Measurements from ENCODE around the gene JADE2.
A peak's percentile ranks its signal among the peaks of the same experiment; 100 is the strongest.
"Not testable (repeated sequence)": the region's sequence is repeated elsewhere in the genome, so short reads cannot be mapped to it uniquely, and the experiment has no call there.

JADE2 gene

DNA sequence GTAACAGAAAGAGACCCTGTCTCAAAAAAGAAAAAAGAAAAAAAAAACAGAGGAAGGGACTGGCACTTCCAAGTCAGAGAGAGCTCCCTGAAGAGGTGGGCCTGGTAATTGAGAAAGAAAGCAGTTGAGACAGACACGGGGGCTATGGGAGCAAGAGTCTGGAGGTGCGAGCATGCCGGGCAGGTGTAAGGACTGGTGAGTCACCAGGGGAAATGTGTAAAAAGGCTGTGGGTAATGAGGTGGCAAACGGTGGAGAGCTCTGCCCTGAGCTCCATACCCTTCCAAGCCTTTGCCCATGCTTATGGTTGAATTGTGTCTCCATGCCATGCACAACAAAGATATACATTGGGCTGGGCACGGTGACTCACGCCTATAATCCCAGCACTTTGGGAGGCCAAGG, 18.0 kb upstream of the JADE2 start:
- no peak for DNase-seq (ENCODE audit: low read depth in 2 of 2)

GRCh38 chr5:134508521-134509195, 16.8 kb upstream of the JADE2 start:
- DNase-seq (ENCODE audit: low read depth in 2 of 2) = no peak

- DNase-seq (ENCODE audit: low read depth in 2 of 2) = no peak
Measured at GRCh38 chr5:134509308-134510040, 16.0 kb upstream of the JADE2 start.

DNA sequence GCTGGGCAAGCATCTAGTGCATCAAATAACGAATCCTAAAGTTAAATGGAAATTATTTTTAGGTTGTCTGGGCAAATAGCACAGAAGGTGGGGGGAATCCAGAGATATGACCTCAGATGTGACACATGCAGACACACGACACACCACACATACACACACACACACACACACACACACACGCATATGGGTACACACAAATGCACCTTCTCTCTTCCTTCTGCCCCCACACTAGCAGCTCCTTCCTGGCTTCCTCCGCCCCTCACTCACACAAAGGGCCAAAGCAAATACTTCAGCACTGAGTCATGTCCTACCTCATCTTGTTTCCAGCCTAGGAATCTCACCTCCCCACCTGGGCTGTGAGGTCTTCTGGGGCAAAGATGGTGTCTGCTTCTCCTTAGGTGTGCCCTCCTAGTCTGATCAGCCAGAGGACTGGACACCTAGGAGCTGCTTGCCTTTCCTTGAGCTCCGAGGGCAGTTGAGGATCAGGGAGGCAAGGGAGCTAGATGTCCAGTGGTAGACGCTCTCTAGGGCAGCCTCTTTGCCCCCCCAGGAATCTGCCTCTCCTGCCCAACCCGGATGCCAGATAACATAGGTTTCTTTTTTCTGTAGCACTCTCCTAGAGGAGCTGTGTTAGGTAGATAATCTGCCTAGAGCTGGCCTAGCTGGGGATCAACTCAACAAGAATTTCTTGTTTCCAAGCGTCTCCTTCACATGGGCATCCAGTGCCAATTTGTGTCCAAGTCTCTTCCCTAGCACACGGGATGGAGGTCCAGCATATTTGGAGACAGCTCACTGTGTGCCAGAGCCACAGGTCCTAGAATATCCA, 14.3 kb upstream of the JADE2 start:
- no peak for DNase-seq (ENCODE audit: low read depth in 2 of 2)

DNA sequence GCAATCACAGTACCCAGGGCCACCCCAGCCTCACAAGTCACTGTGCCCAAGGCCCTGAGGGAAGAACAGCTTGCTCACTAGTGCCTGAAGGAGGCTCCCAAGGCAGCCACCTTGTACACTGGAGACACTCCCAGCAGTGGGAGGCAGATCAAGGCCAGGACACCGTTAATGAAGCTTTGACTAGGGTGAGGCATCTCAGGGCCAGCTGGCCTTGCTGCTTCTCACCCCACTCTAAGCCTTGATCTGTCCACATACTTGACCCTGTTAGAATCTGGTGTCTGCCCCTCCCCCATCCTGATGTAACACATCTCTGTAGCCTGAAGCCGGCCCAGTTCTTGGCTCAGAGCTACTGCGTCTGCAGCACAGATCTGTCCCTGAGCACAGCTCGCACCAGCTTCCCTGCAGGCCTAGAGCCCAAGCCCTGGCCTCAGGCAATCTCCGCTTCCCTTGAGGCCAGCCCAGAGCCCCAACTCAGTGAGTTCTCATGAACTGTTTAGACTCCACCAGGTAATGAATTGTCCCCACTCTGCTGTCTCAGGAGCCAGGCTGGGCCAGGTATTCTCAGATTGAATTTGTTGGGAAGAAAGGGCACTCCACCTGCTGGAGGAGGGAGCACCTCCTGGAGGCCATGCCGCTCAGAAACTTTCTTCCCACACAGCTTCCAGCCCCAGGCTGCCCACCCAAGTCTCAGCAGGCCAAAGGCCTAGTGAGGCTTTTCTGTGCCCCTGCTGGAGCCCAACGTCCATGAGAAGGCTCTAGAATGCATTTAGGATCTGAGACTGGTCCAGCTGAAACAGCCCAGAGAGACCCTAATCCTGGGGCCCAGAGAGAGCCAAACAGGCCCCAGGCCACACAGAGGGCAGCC, 13.4 kb upstream of the JADE2 start:
- no peak for DNase-seq (ENCODE audit: low read depth in 2 of 2)

GRCh38 chr5:134512661-134512999, 12.8 kb upstream of the JADE2 start:
- no peak for DNase-seq (ENCODE audit: low read depth in 2 of 2)

GRCh38 chr5:134515801-134516200, 9.7 kb upstream of the JADE2 start:
- DNase-seq (ENCODE audit: low read depth in 2 of 2) = no peak

DNA sequence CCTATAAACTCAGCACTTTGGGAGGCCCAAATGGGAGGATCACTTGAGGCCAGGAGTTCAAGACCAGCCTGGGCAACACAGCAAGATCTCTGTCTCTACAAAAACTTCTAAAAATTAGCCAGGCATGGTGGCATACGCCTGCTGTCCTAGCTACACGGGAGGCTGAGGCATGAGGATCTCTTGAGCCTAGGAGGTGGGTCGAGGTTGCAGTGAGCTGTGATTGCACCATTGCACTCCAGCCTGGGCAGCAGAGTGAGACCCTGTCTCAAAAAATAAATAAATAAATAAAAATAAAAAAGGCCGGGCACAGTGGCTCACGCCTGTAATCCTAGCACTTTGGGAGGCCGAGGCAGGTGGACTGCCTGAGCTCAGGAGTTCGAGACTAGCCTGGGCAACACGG, 8.5 kb upstream of the JADE2 start:
- not testable (repeated sequence) for DNase-seq (ENCODE audit: low read depth in 2 of 2)

- DNase-seq (ENCODE audit: low read depth in 2 of 2) = no peak
Measured at GRCh38 chr5:134517553-134517952, 7.9 kb upstream of the JADE2 start.

DNA sequence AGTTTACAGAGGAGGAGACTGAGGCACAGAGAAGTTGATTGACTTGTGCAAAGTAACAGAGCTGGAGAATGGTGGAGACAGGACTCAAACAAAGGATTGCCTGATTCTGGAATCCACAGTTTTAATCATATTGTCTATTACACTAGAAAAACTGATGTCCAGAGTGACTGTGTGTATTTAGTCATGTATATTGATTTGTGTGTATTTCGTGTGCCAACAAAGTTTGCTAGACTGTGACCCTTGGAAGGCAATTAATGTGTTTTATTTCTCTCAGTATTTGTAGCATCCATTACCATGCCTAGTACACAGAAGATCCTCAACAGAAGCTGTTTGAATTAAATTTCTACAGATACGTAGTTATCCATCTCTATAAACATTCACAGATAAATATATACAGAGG, 5.5 kb upstream of the JADE2 start:
- DNase-seq (ENCODE audit: low read depth in 2 of 2) = no peak

DNA sequence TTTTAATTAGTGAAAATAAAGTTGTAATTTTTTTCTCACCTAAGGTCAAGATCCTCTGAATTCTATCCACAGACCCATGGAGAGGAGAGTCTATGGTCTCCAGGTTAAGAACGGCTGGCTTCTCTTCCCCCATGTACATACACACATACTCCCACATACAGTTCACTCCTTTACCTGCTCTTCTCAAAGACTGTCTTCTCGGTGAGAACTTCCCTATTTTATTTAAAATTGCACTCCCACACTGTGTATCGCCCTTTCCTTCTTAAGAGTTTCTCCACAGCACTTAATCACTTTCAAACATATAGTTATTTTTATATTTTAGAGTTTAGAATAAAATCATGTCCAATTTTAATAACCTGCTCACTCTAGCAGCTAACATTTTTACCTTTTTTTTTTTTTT, 3.6 kb upstream of the JADE2 start:
- no peak for DNase-seq (ENCODE audit: low read depth in 2 of 2)

- DNase-seq (ENCODE audit: low read depth in 2 of 2) = no peak
Measured at GRCh38 chr5:134523543-134524271, 1.8 kb upstream of the JADE2 start.

- DNase-seq (ENCODE audit: low read depth in 2 of 2) = no peak
Measured at GRCh38 chr5:134524272-134524825, 1.1 kb upstream of the JADE2 start.

- no peak for DNase-seq (ENCODE audit: low read depth in 2 of 2)
Measured at GRCh38 chr5:134525683-134526482, 413 bp downstream of the JADE2 start.

- no peak for DNase-seq (ENCODE audit: low read depth in 2 of 2)
Measured at GRCh38 chr5:134526483-134527155, 1.1 kb downstream of the JADE2 start.

GRCh38 chr5:134527156-134527960, 1.9 kb downstream of the JADE2 start:
- DNase-seq (ENCODE audit: low read depth in 2 of 2) = peak in 1 of 2 experiments; percentile 66

DNA sequence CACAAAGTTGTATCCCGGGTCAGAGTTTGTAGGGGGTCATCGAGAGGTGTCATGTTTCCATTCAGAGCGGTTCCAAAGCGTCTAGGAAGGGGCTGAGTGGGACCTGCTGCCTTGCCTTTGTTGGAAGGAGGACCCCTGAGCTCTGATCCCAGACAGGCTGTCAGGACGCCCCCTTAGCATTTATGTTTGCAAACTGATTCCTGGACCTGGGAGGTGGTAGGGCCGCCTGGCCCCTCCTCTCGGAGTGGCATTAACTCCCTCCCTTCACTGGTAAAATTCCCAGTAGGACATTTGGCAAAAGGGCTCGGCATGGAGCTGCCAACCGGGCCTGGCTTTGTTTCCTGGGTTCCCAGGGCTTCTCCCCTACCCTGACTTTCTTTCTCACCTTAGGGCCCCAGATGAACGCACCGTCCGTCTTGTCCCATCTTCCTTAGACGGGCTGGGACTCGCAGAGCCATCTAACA, 2.5 kb downstream of the JADE2 start:
- DNase-seq (ENCODE audit: low read depth in 2 of 2) = no peak

GRCh38 chr5:134528556-134528955, 3.1 kb downstream of the JADE2 start:
- no peak for DNase-seq (ENCODE audit: low read depth in 2 of 2)

All from fibroblast of skin of left biceps (primary cell).